CD4-positive, alpha-beta T cell treated with Interferon gamma for 1 hour (primary cell): ENCODE results near the gene LRMDA.

Source experiments
- DNase-seq: peaks from one replicate; pipeline ENCODE4 v3.0.0-alpha.2; 2020

LRMDA gene

DNA sequence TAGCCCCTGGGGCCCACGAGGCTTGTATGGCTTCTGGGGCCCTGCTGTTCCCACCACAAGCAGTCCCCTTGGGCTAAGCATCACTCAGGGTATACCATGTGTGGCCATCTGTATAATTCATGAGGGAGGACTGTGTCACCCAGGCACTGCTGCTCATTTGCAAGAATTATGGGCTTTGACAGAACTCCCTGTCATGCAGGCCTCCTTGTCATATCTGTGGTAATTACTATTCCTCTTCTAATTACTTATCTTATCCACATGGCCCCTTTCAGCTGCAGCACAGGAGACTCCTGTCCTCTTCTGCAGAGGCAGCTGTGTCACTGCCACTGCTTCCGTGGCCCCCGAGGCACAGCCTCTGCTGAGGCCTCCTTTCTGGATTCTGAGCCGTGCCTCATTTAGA lies 46.3 kb downstream of the LRMDA start:
- no peak for DNase-seq

DNA sequence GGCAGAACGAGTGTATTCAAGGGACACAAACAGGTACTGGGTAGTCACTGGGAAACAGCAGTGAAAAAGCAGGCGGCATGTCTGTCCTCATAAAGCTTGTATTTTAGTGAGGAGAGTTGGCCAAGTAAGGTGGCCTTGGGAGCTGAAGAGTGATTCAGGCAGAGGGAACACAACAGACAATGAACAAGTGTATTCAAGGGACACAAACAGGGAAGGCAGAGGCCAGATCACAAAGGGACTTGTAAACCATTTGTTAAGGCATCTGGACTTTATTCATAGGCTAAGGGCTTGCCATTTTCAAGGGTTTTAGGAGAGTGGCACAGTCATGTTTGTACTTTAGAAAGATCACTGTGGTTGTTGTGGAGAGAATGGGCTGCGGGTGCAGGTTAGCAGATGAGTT lies 49.0 kb downstream of the LRMDA start:
- DNase-seq, result no peak

DNA sequence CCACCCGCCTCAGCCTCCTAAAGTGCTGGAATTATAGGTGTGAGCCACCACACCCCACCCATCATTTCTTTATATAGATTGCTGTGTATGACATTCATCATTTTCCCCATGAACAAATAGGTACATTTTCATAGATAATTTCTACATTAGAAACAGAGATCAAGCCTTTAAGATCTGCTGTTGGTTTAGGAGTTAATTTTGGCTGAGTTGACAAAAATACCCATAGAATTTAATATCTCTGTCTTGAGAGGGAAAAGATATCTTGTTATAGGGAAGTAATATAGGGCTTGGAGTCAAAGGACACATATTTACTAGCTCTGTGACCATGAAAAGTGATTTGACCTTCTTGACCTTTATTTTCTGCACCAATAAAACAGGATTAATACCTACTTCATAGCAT lies 51.8 kb downstream of the LRMDA start:
- DNase-seq, result no peak

DNA sequence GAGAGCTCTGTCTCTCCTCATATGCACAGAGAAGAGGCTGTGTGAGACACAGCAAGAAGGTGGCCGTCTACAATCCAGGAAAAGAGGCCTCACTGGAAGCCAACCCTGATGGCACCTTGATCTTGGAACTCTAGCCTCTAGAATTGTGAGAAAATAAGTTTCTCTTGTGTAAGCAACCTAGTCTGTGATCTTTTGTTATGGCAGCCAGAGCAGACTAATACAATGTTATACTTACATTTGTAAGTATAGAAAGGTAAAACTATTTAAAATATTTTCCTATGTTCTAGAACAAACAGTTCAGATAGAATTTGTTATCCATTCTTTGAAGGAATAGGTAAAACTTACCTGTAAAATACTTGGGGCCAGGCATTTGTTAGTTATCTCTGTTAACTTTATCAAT lies 53.3 kb downstream of the LRMDA start:
- no peak for DNase-seq

DNA sequence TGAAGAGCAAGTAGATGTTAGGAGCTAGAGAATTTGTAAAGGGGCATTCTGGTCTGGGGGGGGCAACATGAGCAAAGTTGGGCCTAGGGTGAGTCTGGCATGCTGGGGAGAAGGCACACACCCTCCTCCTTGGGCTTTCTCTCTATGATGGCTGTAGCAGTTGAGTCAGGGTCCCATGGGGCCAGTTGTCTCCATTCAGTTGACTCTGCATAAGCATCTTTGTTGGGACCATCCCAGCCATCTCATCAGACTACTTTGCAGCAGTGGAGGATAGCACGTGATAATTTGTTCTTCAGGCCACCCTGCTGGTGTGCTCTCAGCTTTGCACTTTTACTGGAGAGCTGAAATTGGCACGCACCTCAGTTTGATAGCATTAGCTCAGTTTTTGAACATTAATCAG lies 55.2 kb downstream of the LRMDA start:
- no peak for DNase-seq

DNA sequence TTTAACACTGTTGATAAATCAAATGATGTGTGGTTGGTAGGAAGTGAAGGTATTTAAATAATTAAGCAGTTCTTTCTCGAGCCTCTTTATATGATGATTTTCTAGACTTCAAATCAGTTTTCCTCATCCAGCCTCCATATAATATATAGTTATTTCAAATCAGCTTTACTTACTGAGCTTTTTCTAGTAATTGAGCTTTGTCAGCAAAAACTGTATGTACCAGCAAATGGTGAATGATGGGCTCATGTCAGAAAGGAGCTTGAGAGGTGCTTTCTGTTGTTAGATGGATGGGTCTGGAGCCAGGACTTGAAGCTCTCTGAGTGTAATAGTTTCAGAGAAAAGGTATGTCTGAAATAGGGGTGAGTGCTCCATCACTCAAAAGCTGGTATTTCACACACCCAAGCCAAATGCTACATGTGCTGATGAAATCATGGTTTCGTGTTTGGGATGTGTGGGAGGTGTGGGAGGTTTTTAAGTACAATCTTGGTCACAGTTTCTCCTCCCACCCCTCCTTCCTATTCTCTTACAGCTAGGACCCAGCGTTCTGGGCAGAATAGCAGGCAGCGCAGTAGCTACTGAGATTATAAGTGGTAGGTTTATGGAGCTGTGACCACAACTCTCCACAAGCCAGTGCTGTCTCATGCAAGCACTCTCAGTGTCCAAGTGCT lies 55.8 kb downstream of the LRMDA start:
- DNase-seq, result no peak

DNA sequence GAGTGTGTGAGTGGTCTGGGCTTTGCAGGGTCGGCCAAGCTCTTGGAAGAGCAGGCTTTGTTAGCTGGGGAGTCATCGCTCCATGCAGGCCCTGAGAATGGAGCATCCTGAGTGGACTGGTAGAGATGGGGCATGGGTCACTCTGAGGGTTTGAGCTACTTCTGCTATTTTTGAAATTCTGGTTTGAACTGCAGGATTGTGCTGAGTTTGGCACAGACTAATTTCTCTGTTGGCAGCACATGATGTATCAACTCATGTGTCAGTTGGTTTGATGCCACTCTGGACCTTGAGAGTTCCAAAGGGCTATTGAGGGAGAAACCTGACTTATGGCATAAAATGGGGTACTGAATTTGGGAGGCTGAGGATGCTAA lies 56.3 kb downstream of the LRMDA start:
- no peak for DNase-seq

DNA sequence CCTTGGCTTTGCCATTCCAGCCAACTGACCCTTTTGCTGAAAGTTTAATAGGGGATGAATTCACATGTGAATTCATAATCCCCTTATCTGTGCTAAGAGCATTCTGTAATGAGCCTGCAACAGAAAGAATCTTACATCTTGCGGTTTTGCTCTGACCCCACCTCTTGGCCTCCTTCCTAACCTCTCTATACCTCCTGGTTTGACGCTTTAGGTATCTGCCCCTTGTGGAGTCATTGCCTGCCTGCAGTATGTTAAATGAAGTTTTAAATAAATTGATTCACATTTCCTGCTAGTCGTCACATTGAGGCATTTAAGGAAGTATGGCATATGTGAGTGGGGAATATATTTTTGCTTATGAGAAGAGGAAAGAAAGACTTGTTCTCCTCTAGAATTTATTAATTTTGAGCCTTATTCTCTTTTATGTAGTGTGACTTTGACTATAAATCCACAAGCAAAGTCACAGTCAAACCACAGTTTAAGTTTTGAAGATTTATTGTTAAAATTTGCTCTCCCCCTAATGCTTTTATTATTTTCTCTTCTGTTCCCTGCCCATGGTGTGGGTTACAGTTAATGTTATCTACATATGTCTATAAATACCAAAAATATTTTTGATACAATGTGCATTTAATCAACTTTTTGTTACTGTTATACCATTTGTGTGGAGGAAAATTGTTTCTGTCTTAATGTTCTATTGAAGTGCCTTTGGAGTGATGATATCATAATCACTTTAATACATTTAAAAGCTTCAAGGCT lies 60.9 kb downstream of the LRMDA start:
- DNase-seq, result no peak

DNA sequence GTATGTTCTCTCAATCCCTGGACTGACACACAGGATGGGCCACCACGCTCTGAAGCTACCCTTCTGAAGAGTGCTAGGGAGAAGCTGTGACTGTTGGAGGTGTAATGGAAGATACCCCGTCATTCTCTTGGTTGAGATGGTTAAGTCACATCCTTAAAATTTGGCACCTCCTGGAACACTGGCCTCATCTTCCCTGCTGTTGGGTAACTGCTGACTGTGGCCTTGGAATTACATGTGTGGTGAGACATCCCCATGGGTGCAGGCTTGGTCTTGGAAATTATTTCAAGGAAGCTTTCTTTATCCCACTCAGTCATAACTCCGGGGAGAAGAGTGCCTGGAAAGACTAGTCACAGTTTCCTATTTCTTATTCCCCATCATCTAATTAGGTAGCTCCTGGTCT lies 62.0 kb downstream of the LRMDA start:
- no peak for DNase-seq

DNA sequence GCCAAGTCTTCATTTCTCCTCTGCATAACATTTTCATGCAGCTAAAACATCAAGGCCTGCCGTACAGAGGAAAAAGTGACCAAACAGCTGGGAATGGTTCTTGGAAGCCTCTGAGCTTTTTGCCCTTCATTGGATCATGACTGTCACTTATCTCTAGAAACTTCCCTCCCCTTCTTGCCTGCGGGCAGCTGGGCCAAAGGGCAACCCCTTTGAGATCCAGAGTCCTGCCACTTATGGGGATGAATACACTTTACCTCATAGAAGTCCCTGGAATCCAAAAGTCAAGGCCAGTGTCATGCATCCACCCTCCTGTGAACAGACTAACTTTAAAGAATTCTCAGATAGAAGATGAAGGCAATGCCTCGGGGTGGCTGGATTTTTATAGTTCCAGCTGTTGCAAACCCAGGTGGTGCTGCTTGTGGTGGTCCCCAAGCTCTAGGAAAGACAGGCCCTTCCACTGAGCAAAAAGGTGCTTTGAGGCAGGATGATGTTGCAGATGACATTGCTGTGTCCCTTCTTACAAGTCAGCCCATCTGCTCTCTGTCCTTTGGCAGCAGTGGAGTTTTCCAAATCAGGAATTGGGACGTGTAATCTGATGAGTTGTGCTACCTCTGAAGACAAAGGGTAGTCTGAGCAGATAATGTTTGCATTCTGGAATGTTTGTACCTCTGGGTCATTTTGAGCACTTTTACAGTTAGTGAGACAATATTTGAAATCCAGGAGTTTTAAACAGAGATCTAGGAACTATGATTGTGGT lies 64.2 kb downstream of the LRMDA start:
- DNase-seq, result no peak

DNA sequence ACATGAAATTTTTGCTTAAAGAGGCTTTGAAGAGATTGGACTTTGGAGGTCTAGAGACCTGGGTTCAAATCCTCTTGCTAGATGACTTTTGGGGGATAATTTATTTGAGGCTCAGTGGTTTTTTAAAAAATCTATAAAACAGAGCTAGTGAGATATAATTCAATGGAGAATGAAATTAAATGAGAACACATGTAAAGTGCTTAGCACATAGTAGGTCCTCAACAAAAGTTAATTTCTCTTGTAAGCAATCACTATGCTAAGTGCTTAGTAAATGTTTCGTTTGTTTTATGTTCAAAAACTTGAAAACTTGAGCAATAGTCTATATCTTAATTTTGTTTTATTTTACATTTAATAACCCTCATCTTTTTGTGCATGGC lies 64.8 kb downstream of the LRMDA start:
- DNase-seq, result no peak

DNA sequence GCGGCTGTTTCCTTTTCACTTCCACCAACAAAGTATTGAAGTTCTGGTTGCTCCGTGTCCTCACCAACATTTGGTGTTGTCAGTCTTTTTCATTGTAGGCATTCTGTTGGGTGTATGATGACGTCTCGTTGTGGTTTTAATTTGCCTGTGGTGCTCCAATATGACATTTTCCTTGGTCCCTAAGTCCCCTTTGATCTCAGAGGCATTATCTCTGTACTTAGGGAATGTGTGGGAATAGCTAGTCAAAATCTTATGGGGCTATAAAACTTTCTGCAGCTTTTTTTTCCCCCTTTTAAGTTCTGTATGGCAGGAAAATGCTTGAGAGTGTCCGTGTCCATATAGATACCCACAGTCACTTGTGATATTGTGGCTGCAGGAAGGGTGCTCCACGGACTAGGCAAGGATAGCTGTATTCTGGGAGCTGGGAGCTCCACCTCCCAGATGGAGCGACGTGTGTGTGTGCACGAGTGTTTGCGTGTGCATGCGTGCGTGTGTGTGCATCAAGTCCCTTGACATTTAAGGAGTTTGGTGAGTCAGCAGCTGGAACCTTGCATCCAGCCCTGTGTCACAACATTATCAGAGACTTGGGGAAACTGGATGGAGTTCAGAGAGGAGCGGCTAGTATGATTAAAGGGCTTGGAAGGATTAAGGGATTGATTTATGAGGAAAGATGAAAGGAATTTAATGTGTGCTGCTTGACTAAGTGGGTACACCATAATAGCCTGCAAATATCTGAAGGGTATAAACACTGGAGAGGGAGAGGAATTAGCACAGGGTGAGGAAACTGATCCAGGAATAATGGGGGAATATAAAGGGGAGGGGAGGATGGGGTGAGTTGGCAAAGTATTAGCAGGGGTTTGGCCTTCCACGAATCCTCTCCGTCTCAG lies 66.8 kb downstream of the LRMDA start:
- DNase-seq, result no peak

DNA sequence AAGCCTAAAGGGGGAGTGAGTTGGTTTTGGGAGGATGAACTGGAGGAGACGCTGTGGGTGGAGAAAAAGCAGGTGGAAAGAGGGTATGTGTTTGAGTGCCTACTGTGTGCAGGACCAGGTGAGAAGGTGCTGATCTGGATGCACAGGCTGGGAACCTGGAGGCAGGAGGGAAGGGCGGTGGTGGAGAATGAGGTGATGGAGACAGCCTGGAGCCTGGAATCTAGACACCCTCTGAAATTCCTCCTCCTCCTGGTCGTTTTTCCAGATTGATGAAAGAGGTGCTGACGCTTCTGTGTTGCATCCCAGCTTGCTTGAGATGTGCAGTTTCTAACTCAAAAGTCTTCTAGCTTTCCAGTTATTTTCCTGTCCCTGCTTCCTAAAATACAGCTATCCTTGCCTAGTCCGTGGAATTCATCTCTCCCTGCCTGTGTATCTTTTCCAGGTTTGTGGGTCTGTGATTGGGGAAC lies 67.5 kb downstream of the LRMDA start:
- no peak for DNase-seq

DNA sequence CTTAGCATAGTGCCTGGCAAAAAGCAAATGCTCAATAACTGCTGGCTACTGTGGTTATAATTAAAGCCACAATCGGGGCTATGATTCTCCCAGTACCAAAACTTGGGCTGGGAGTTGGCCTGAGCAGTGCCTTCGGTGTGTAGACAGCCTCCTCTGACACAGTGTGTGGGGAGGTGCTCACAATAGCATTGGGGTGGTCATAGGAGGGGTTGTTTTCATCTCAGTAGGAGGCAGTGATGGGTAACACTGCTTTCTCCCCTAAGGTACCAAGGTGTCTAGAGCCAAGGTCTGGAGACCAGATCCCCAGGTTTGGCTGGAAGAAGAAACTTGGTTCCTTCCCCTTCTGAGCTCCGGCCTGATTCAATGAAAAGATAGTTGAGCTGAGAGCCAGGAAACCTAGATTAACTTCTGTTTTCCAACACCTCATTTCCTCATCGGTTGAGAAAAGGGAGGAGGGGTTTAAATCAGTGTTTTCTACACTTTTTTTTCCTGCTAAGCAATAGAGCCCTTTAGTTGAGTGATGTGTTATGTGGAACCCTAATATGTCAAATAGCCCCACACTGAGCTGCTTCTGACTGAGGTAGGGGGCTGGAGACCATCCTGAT lies 68.2 kb downstream of the LRMDA start:
- DNase-seq, result no peak

DNA sequence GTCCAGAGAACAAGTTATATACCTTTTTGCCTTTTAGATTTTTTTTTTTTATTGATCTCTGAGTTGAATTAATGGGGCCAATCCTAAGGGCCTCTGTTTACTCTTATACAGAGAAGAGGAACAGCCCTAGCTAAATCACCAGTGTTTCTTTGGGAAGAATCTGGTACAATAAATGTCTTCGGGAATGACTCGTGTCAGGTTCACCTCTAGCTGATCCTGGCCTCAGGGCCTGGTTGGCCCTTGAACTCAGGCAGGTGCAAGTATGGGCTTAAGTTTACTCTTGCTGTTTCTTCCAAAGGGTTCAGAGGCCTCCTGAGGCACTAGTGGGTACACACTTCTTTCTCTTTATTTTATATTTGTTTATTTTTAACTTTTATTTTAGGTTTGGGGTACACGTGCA lies 71.0 kb downstream of the LRMDA start:
- no peak for DNase-seq

DNA sequence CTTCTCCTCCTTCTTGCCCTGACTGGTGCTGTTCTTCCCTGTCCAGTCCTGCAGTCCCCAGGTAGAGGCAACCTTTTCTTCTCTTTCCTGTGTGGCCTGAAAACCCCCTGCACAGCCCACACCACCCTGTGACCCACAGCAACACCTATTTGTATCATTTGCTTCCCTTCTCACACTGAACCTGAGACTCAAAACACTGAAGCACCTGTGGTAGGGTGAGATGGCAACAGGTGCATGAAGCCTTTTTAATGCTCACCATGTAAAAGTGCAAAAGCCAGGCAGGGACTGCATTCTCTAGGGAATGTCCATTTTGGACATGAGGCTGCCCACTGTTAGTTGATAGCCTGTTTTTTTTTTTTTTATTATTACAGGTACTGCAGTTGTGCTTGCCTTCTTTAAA lies 71.4 kb downstream of the LRMDA start:
- no peak for DNase-seq

DNA sequence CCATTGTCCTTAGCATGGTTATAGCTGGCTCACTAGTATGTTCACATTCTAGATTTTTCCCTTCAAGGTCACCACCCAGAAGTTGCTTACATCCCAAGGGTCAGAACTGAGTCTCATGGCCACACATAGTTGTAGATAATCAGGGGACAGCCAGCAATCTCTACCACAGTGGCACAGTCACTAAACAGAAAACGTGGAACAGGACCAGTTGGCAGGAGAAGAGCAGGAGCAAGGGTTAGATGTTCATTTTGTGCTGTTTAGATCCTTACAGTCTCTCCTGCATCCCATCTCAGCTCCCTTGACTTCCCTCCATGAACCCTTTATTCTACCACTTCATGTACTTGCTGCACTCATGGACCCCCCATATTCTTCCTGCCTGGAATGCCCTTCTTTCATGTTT lies 73.9 kb downstream of the LRMDA start:
- no peak for DNase-seq

DNA sequence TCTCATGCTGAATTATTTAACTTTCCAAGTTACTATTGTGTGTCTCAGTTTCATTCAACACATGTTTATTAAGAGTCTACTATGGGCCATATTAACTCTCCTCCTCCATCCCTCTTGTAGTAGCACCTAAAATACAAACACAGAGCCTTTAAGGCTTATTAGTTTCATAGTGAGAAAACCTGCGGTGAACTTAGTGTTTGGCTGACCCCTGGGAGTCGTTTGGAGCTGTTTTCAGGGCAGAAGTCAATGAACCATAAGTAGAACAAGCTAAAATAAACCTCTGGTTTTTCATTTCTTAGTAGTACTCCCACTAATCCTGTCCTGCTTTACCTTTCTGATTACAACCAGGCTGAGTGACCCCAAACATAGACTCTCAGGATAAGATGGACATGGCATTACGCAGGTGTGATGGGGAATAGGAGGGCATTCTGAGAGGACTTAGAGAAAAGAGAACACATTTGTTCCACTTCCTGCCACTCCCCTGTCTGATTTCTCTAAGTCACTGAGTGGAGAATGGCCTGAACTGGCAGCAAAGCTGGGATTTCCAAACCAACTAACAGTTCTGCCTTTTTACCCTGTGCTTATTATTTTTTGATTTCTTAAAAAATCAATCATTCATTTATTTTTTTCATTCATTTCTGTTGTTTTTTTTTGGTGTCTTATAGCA lies 74.5 kb downstream of the LRMDA start:
- DNase-seq, result no peak

DNA sequence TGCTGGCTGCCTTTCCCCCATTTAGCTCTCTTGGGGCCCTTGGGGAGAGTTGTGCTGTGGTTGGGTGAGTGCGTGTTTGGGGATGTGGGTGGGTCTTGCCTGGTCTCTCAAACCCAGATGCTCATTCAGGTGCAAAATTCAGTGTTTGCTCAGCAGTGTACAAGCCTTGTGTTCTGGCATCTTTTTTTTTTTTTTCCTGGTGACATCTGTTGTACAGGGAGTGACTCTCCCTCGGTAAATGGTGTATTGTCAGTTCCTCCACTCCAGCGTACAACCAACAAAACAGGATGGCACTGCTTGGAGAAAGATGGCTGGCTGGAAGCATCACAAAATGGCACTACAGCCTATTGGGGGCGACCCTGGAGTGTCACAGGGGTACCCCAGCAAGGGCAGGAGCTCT lies 75.5 kb downstream of the LRMDA start:
- DNase-seq, result no peak

DNA sequence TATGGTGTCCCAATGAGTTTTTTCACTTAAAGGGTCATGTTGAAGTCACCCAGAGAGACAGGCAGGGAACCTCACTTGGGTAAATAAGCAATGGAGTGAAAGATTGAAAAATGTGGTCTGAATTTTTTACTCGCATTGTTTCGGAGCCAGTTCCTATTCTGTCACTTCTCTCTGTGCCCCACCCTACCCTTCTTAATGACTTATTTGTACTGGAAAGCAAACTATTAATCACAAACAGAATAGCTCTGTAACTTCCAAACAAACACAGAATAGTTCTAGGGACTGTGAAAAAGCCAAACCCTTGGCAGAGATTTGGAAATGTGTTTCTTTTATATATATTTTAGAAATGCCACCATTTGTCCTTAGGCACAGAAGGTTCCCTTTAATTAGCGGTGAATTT lies 76.0 kb downstream of the LRMDA start:
- no peak for DNase-seq

DNA sequence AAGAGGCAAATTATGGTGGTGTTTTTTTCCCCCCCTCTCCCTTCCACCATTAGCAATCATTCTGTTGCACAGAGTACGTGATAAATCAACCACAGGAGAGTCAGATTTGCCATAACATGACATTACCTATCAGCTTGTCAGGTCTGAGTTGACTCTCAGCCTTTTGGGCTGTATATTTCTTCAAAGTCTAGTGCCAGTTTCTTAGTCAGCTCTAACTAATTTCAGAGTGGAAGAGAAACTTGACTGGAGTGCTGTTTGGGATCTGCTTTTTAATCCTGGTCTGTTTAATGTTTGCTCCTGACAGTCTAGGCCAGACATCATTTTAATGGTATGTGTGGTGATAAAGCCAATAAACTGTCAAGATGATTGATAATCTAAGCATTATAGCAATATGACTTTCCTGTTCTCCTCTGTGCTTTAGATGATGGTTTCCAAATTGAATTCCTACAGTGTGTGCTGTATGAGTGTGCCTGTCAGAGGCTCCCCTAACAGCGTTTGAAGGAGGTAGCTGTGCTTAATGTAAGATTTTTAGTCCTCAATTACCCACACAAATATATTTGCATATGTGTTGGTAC lies 76.9 kb downstream of the LRMDA start:
- DNase-seq, result no peak

DNA sequence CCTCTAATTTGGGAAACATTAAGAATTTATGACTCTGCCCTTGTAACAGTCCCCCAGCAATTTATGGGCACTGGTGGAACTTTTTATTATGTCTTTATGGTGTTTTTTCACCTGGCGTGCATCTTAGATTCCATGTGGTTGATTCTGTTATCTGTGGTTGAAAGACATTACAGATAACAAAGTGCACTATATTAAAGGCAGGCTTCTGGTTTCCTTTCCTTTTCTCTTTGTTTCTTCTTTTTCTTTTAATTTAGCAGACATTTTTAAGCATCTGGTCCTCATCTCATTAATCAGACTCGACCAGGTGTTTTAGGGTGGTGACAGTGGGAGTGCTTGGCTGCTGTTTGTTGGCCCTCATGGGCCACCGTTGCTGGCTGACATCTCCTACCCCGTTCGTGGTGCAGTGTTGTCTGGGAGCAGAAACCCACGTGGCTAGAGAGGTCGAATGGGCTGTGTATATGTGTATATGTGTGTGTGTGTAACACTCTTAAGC lies 77.4 kb downstream of the LRMDA start:
- DNase-seq, result no peak
